MM.1S (cell line): ENCODE results near the gene CTSA.
A peak's percentile ranks its signal among the peaks of the same experiment; 100 is the strongest.

ENCODE experiments used
- DNase-seq: peaks from one replicate; pipeline ENCODE4 v3.0.0-alpha.2; 2015
- H2AFZ ChIP-seq: fragments of 300-600 bp; sonication (generic); 2 replicates; pipeline ENCODE4 v1.6.0; 2016; ENCODE audit warnings: antibody characterized with exemption, low read length
- H3F3A ChIP-seq: fragments of 300-600 bp; sonication (generic); 2 replicates; pipeline ENCODE4 v1.6.1; 2016; ENCODE audit warnings: mild to moderate bottlenecking, antibody characterized with exemption, low read length, moderate library complexity, mixed read lengths; ENCODE audit not compliant: insufficient read depth
- H3K27ac ChIP-seq: fragments of 300-600 bp; sonication (generic); 2 replicates; pipeline ENCODE4 v1.5.1; 2016; ENCODE audit warnings: mild to moderate bottlenecking, low read length
- H3K27me3 ChIP-seq: fragments of 300-600 bp; sonication (generic); replicated peaks from 2 replicates; pipeline ENCODE4 v1.6.0; 2016; ENCODE audit warnings: low read length; ENCODE audit not compliant: insufficient read depth
- H3K36me3 ChIP-seq: fragments of 300-600 bp; sonication (generic); replicated peaks from 2 replicates; pipeline ENCODE4 v1.6.1; 2016; ENCODE audit warnings: mild to moderate bottlenecking, low read length, mixed read lengths; ENCODE audit not compliant: insufficient read depth
- H3K4me1 ChIP-seq: fragments of 300-600 bp; sonication (generic); 2 replicates; pipeline ENCODE4 v1.6.1; 2016; ENCODE audit warnings: low read length, mixed read lengths
- H3K4me2 ChIP-seq: fragments of 300-600 bp; sonication (generic); 2 replicates; pipeline ENCODE4 v1.6.0; 2016; ENCODE audit warnings: low read depth, low read length
- H3K4me3 ChIP-seq: fragments of 300-600 bp; sonication (generic); 2 replicates; pipeline ENCODE4 v1.5.1; 2016; ENCODE audit warnings: low read length, mixed read lengths
- H3K79me2 ChIP-seq: fragments of 300-600 bp; sonication (generic); 2 replicates; pipeline ENCODE4 v1.6.1; 2016; ENCODE audit warnings: mixed run types, low read length, mixed read lengths
- H3K9ac ChIP-seq: fragments of 300-600 bp; sonication (generic); 2 replicates; pipeline ENCODE4 v1.6.1; 2016; ENCODE audit warnings: low read length, mixed read lengths
- H3K9me2 ChIP-seq: fragments of 300-600 bp; sonication (generic); replicated peaks from 2 replicates; pipeline ENCODE4 v1.6.1; 2016; ENCODE audit warnings: mild to moderate bottlenecking, low read length, mixed read lengths; ENCODE audit not compliant: insufficient read depth
- H3K9me3 ChIP-seq: fragments of 300-600 bp; sonication (generic); replicated peaks from 2 replicates; pipeline ENCODE4 v1.6.1; 2016; ENCODE audit warnings: mild to moderate bottlenecking, low read length, mixed read lengths; ENCODE audit not compliant: insufficient read depth
- H4K20me1 ChIP-seq: fragments of 300-600 bp; sonication (generic); 2 replicates; pipeline ENCODE4 v1.6.1; 2016; ENCODE audit warnings: mild to moderate bottlenecking, low read length, moderate library complexity, mixed read lengths; ENCODE audit not compliant: insufficient read depth
- CTCF ChIP-seq: fragments of 300-600 bp; sonication (generic); IDR thresholded peaks from 2 replicates; pipeline ENCODE4 v1.5.1; 2016; ENCODE audit warnings: antibody characterized with exemption, low read length, mixed read lengths
- EZH2 ChIP-seq: fragments of 300-600 bp; sonication (generic); optimal IDR thresholded peaks from 2 replicates; pipeline ENCODE3; 2017; ENCODE audit warnings: low read depth, mild to moderate bottlenecking, antibody characterized with exemption, low read length, mixed read lengths
- EZH2phosphoT487 ChIP-seq: fragments of 300-600 bp; sonication (generic); IDR thresholded peaks from 2 replicates; pipeline ENCODE4 v1.6.1; 2018; ENCODE audit warnings: antibody characterized with exemption, low read length

Gene CTSA

GRCh38 chr20:45933266-45934045 is 42.3 kb downstream of the CTSA start:
- Histone ChIP-seq H2AFZ (peak overlapping the region; percentile 63), H3K4me1 (peaks cover 4% of the 10 kb centered on the region; the same call in 1 of the 2 replicates)

GRCh38 chr20:45934046-45934585 is 43.0 kb downstream of the CTSA start:
- Histone ChIP-seq H3K4me2 (peak overlapping the region; percentile 87), H3K36me3 (peaks cover 2% of the 10 kb centered on the region; the same call in 1 of the 2 replicates), H3K9ac (peak overlapping the region; percentile 100), H2AFZ (peak overlapping the region; percentile 63), H4K20me1 (no peaks in the 10 kb centered on the region), H3K4me1 (peaks cover 4% of the 10 kb centered on the region; the same call in 1 of the 2 replicates), H3K9me2 (no peaks in the 10 kb centered on the region), H3K27me3 (no peaks in the 10 kb centered on the region), H3F3A (peaks cover 4% of the 10 kb centered on the region; the same call in 1 of the 2 replicates), H3K27ac (peak overlapping the region; percentile 93; the same call in 1 of the 2 replicates), H3K9me3 (no peaks in the 10 kb centered on the region), H3K79me2 (peaks cover 36% of the 10 kb centered on the region), H3K4me3 (peak overlapping the region; percentile 97)
- DNase-seq: peak; percentile 39
- TF ChIP-seq EZH2 (no peak), CTCF (no peak), EZH2phosphoT487 (no peak)

More at GRCh38 chr20:45933266-45934045, 42.3 kb downstream of the CTSA start:
- no peaks in the 10 kb centered on the region for H3K27me3 ChIP-seq
- H3K4me3 ChIP-seq: peak overlapping the region; percentile 97
- no peaks in the 10 kb centered on the region for H4K20me1 ChIP-seq
- peaks cover 2% of the 10 kb centered on the region; the same call in 1 of the 2 replicates for H3K36me3 ChIP-seq
- no peaks in the 10 kb centered on the region for H3K9me3 ChIP-seq
- no peaks in the 10 kb centered on the region for H3K9me2 ChIP-seq
- TF ChIP-seq CTCF (peak; percentile 42), EZH2phosphoT487 (no peak)
- DNase-seq: peak; percentile 76
- H3K27ac ChIP-seq: peak overlapping the region; percentile 93; the same call in 1 of the 2 replicates
- peaks cover 4% of the 10 kb centered on the region; the same call in 1 of the 2 replicates for H3F3A ChIP-seq
- peak overlapping the region; percentile 100; the same call in 1 of the 2 replicates for H3K9ac ChIP-seq
- H3K79me2 ChIP-seq: peaks cover 36% of the 10 kb centered on the region
- peak overlapping the region; percentile 87 for H3K4me2 ChIP-seq

- H3K36me3 ChIP-seq: peaks cover 2% of the 10 kb centered on the region; the same call in 1 of the 2 replicates
- H3K9me3 ChIP-seq: no peaks in the 10 kb centered on the region
- H3K9ac ChIP-seq: peak within 1 kb of the TSS; percentile 100
- no peaks in the 10 kb centered on the region for H3K27me3 ChIP-seq
- H4K20me1 ChIP-seq: no peaks in the 10 kb centered on the region
- peaks cover 36% of the 10 kb centered on the region for H3K79me2 ChIP-seq
- H3F3A ChIP-seq: peaks cover 4% of the 10 kb centered on the region; the same call in 1 of the 2 replicates
- H3K9me2 ChIP-seq: no peaks in the 10 kb centered on the region
- H3K4me2 ChIP-seq: peak within 1 kb of the TSS; percentile 87
- DNase-seq: peak; percentile 97
- no peak for TF ChIP-seq EZH2
- TF ChIP-seq CTCF: no peak
- TF ChIP-seq EZH2phosphoT487: no peak
- peak within 1 kb of the TSS; percentile 93 for H3K27ac ChIP-seq
- H3K4me1 ChIP-seq: peaks cover 4% of the 10 kb centered on the region; the same call in 1 of the 2 replicates
- H2AFZ ChIP-seq: peak within 1 kb of the TSS; percentile 64
- peak within 1 kb of the TSS; percentile 97 for H3K4me3 ChIP-seq
Observed at GRCh38 chr20:45934586-45935415, 43.7 kb downstream of the CTSA start, which contains the start of gene PCIF1. Gene PCIF1, plus strand, starts transcription at chr20:45934683. Its CDS starts 4,317 bp downstream, at chr20:45939000.
